ENCODE measurements around the gene FCRLB.
"Not testable (repeated sequence)": the region's sequence is repeated elsewhere in the genome, so short reads cannot be mapped to it uniquely, and the experiment has no call there.

FCRLB gene

DNA sequence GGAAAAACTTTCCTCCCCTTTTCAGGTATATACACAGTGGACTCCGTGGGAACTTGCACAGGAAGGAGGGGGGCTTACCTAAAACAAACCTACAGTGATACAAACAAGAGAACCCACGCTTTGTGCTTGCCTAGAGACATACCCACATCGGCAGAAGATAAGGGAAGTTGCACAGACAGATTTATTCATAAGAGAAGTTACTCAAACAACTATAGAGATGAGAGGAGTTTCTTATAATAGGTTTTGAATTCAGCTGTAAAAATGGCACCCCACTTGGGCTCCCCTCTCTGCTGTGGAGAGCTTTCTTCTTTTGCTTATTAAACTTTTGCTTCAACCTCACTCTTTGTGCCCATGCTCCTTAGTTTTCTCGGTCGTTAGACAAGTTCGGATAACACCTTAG lies 26.5 kb downstream of the FCRLB start:
- Histone ChIP-seq H3K36me3 (ENCODE audit: control insufficient read depth, insufficient read depth, low read length) (peaks cover 18% of the 10 kb centered on the region), H3K27ac (ENCODE audit: low read depth, low read length) (no peak overlapping the region), H3K27me3 (ENCODE audit: control insufficient read depth, insufficient read depth, low read length) (peaks cover 3% of the 10 kb centered on the region), H3K9ac (ENCODE audit: low read length) (no peak overlapping the region), H3K9me3 (ENCODE audit: control insufficient read depth, insufficient read depth, low read depth, low read length) (no peaks in the 10 kb centered on the region), H3K4me1 (ENCODE audit: control insufficient read depth, insufficient read depth, low read length) (0 out of 2 replicates have a peak, but pooled peaks cover 2% of the 10 kb centered on the region), H3K4me3 (ENCODE audit: low read depth, low read length) (no peak overlapping the region)

DNA sequence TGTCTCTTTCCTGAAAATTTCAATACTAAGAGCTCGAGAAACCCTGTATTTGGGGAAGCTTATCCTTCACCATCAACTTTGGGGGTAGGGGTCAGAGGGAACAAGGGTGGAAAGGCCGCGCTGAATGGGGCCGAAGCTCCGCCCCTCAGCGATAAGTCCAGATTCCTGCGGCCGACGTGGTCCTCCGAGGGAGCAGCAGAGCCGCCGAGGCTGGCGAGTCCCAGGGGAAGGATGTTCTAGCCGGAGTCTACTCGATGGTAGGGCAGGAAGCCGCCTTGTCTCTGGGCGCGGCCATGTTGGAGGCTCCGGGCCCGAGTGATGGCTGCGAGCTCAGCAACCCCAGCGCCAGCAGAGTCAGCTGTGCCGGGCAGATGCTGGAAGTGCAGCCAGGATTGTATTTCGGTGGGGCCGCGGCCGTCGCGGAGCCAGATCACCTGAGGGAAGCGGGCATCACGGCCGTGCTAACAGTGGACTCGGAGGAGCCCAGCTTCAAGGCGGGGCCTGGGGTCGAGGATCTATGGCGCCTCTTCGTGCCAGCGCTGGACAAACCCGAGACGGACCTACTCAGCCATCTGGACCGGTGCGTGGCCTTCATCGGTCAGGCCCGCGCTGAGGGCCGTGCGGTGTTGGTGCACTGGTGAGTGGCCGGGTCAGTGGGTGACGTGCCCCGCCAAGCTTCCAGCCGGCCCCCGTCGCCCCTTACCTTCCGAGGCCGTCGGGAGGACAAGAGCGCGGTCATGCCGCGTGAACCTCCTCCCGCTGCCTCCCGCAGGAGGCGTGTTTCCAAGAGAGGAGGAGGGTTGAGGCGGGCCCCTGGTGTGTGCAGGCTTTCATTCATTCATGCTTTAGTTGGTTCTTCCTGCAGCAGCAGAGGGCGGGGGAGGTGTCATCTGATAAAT lies 28.4 kb downstream of the FCRLB start, which contains the start of gene DUSP12:
Gene DUSP12, plus strand, starts transcription at position 278 of the 899 bp plus-strand sequence. Its CDS starts 16 bp downstream, at position 294.
- H3K9me3 ChIP-seq (ENCODE audit: control insufficient read depth, insufficient read depth, low read depth, low read length), result no peaks in the 10 kb centered on the region
- peaks cover 37% of the 10 kb centered on the region for H3K36me3 ChIP-seq (ENCODE audit: control insufficient read depth, insufficient read depth, low read length)
- H3K9ac ChIP-seq (ENCODE audit: low read length), result peak within 1 kb of the TSS; percentile 92
- H3K4me1 ChIP-seq (ENCODE audit: control insufficient read depth, insufficient read depth, low read length), result 0 out of 2 replicates have a peak, but pooled peaks cover 2% of the 10 kb centered on the region
- peak within 1 kb of the TSS; percentile 79 for H3K27ac ChIP-seq (ENCODE audit: low read depth, low read length)
- peak within 1 kb of the TSS; percentile 93 for H3K4me3 ChIP-seq (ENCODE audit: low read depth, low read length)
- peaks cover 3% of the 10 kb centered on the region for H3K27me3 ChIP-seq (ENCODE audit: control insufficient read depth, insufficient read depth, low read length)

DNA sequence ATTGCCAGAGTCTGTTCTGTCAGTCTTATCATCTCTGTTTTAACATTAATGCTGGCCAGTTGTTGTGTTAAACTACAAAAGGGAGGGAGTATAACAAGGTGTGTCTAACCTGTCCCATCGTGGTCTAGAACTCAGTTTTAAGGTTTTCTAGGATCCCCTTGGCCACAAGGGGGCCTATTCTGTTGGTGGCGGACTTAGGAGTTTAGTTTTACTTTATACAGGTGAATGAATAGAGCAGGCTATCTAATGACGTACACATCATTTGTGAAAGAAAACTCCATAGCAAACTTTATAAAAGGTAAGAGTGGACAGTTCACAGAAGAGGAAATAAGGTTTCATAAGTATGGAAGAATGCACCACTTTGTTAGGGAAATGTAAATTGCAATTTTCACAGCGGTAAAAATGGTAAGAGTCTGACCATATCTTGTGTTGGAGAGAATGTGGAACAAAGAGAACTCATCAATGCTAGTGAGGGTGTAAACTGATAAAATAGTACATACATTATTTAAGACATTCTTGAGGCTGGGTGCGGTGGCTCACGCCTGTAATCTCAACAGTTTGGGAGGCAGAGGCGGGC lies 42.3 kb downstream of the FCRLB start:
- peaks cover 2% of the 10 kb centered on the region; the same call in 1 of the 2 replicates for H3K36me3 ChIP-seq (ENCODE audit: control insufficient read depth, insufficient read depth, low read length)
- H3K4me1 ChIP-seq (ENCODE audit: control insufficient read depth, insufficient read depth, low read length), result 0 out of 2 replicates have a peak, but pooled peaks cover 2% of the 10 kb centered on the region
- H3K9me3 ChIP-seq (ENCODE audit: control insufficient read depth, insufficient read depth, low read depth, low read length), result no peaks in the 10 kb centered on the region
- H3K9ac ChIP-seq (ENCODE audit: low read length), result no peak overlapping the region
- no peak overlapping the region for H3K4me3 ChIP-seq (ENCODE audit: low read depth, low read length)
- H3K27ac ChIP-seq (ENCODE audit: low read depth, low read length), result no peak overlapping the region
- H3K27me3 ChIP-seq (ENCODE audit: control insufficient read depth, insufficient read depth, low read length), result no peaks in the 10 kb centered on the region

DNA sequence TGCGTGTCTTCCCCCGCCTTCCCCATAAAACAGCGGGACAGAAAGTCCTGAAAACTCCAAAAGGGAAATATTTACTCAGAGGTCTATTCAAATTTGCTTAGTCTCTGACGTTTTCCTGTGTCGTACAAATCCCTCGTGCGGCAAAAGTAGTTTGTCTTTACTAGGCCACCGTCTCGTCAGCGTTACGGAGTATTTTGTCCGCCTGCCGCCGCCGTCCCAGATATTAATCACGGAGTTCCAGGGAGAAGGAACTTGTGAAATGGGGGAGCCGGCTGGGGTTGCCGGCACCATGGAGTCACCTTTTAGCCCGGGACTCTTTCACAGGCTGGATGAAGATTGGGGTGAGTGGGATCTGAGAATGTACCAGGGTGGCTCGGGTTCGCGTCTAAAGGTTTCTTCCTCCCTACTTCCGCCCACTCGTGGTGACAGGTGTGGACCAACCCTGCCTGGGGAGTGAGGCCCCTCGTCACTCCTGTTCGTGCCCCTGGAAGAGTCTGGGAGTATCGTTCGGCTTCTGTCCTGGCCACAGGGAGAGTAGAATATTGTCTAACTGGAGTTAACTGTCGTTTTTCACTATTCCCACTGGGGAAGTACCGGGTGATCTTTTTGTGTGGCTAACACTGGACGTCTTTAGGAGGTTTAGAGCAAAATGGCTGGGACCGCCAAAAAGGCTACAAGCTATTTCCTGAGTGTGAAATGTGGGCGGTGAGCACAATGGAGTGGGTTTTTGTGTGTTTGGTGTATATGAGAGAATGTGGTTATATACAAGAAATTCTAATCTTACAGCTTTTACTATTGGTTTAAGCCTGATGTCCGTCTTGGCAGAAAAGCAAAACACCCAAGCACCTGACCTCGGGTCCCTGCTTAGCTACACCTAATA lies 45.0 kb downstream of the FCRLB start, which contains the start of gene ATF6:
Gene ATF6, plus strand, starts transcription at position 219 of the 880 bp plus-strand sequence. Its CDS starts 41 bp downstream, at position 260.
- no peaks in the 10 kb centered on the region for H3K36me3 ChIP-seq (ENCODE audit: control insufficient read depth, insufficient read depth, low read length)
- H3K27ac ChIP-seq (ENCODE audit: low read depth, low read length), result no peak within 1 kb of the TSS
- 0 out of 2 replicates have a peak, but pooled peaks cover 2% of the 10 kb centered on the region for H3K4me1 ChIP-seq (ENCODE audit: control insufficient read depth, insufficient read depth, low read length)
- H3K27me3 ChIP-seq (ENCODE audit: control insufficient read depth, insufficient read depth, low read length), result no peaks in the 10 kb centered on the region
- no peaks in the 10 kb centered on the region for H3K9me3 ChIP-seq (ENCODE audit: control insufficient read depth, insufficient read depth, low read depth, low read length)
- H3K4me3 ChIP-seq (ENCODE audit: low read depth, low read length), result peak within 1 kb of the TSS; percentile 91
- peak within 1 kb of the TSS; percentile 79 for H3K9ac ChIP-seq (ENCODE audit: low read length)

DNA sequence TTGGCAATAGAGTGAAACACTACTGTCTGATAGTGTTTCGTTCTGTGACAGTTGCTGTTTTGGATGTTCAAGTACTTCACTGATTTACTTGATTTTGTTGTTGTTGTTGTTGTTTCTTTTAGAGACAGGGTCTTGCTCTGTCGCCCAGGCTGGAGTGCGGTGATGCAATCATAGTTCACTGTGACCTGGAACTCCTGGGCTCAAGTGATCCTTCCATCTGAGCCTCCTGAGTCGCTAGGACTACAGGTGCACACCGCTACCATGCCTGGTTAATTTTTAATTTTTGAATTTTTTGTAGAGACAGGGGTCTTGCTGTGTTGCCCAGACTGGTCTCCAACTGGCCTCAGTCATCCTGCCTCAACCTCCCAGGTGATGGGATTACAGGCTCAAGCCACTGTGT lies 47.1 kb downstream of the FCRLB start:
- H3K4me1 ChIP-seq (ENCODE audit: control insufficient read depth, insufficient read depth, low read length), result 0 out of 2 replicates have a peak, but pooled peaks cover 2% of the 10 kb centered on the region
- H3K4me3 ChIP-seq (ENCODE audit: low read depth, low read length), result no peak overlapping the region
- H3K27ac ChIP-seq (ENCODE audit: low read depth, low read length), result no peak overlapping the region
- H3K27me3 ChIP-seq (ENCODE audit: control insufficient read depth, insufficient read depth, low read length), result no peaks in the 10 kb centered on the region
- no peaks in the 10 kb centered on the region for H3K36me3 ChIP-seq (ENCODE audit: control insufficient read depth, insufficient read depth, low read length)
- no peak overlapping the region for H3K9ac ChIP-seq (ENCODE audit: low read length)
- H3K9me3 ChIP-seq (ENCODE audit: control insufficient read depth, insufficient read depth, low read depth, low read length), result no peaks in the 10 kb centered on the region

DNA sequence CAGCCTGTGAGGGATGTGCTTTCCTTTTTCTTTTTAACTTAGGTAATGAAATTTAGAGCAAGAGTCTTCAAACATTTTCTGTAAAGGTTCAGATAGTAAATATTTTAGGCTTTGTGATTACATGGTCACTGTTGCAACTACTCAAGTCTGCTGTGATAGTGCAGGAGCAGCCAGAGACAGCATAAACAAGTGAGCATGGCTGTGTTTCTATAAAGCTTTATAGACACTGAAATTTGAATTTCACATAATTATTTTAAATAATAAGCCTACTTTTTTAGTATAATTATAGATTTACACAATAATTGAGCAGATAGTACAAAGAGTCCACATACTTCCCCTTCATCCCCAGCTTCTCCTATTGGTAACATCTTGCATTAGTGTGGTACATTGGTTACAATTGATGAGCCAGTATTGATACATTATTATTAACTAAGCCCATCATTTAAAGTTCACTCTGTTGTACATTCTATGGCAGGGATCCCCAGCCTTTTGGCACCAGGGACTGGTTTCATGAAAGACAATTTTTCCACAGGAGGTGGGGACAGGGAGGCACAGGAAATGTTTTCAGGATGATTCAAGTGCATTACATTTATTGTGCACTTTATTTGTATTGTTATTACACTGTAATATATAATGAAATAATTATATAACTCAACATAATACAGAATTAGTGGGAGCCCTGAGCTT lies 47.8 kb downstream of the FCRLB start:
- no peak overlapping the region for H3K9ac ChIP-seq (ENCODE audit: low read length)
- H3K36me3 ChIP-seq (ENCODE audit: control insufficient read depth, insufficient read depth, low read length), result no peaks in the 10 kb centered on the region
- no peak overlapping the region for H3K27ac ChIP-seq (ENCODE audit: low read depth, low read length)
- no peak overlapping the region for H3K4me3 ChIP-seq (ENCODE audit: low read depth, low read length)
- no peaks in the 10 kb centered on the region for H3K9me3 ChIP-seq (ENCODE audit: control insufficient read depth, insufficient read depth, low read depth, low read length)
- 0 out of 2 replicates have a peak, but pooled peaks cover 2% of the 10 kb centered on the region for H3K4me1 ChIP-seq (ENCODE audit: control insufficient read depth, insufficient read depth, low read length)
- H3K27me3 ChIP-seq (ENCODE audit: control insufficient read depth, insufficient read depth, low read length), result no peaks in the 10 kb centered on the region

DNA sequence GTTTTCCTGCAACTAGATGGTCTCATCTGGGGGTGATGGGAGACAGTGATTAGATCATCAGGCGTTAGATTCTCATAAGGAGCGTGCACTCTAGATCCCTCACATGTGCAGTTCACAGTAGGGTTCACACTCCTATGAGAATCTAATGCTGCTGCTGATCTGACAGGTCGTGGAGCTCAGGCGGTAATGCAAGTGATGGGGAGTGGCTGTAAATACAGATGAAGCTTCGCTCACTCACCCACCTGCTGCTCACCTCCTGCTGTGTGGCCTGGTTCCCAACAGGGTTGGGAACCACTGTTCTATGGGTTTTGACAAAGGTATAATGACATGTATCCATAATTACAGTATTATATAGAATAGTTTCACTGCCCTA lies 48.3 kb downstream of the FCRLB start:
- H3K27ac ChIP-seq (ENCODE audit: low read depth, low read length); H3K9me3 ChIP-seq (ENCODE audit: control insufficient read depth, insufficient read depth, low read depth, low read length); H3K27me3 ChIP-seq (ENCODE audit: control insufficient read depth, insufficient read depth, low read length); H3K4me1 ChIP-seq (ENCODE audit: control insufficient read depth, insufficient read depth, low read length); H3K4me3 ChIP-seq (ENCODE audit: low read depth, low read length); H3K9ac ChIP-seq (ENCODE audit: low read length); H3K36me3 ChIP-seq (ENCODE audit: control insufficient read depth, insufficient read depth, low read length): not testable (repeated sequence)

DNA sequence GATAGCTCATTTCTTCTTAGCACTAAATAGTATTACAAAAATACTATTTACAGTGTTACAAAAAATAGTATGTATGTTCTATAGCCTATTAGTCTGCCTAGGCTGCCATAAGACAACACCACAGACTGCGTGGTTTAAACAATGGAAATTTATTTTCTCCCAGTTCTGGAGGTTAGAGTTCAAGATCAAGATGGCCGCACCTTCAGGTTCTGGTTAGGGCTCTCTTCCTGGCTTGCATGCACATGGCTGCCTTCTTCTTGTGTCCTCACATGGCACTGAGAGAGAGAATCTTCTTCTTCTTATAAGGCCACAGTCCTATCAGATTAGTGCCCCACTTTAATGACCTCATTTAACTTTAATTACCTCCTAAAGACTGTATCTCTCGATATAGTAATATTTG lies 48.9 kb downstream of the FCRLB start:
- H3K27ac ChIP-seq (ENCODE audit: low read depth, low read length), result no peak overlapping the region
- H3K9me3 ChIP-seq (ENCODE audit: control insufficient read depth, insufficient read depth, low read depth, low read length), result no peaks in the 10 kb centered on the region
- no peaks in the 10 kb centered on the region for H3K36me3 ChIP-seq (ENCODE audit: control insufficient read depth, insufficient read depth, low read length)
- H3K9ac ChIP-seq (ENCODE audit: low read length), result no peak overlapping the region
- no peaks in the 10 kb centered on the region for H3K27me3 ChIP-seq (ENCODE audit: control insufficient read depth, insufficient read depth, low read length)
- H3K4me3 ChIP-seq (ENCODE audit: low read depth, low read length), result no peak overlapping the region
- 0 out of 2 replicates have a peak, but pooled peaks cover 2% of the 10 kb centered on the region for H3K4me1 ChIP-seq (ENCODE audit: control insufficient read depth, insufficient read depth, low read length)

DNA sequence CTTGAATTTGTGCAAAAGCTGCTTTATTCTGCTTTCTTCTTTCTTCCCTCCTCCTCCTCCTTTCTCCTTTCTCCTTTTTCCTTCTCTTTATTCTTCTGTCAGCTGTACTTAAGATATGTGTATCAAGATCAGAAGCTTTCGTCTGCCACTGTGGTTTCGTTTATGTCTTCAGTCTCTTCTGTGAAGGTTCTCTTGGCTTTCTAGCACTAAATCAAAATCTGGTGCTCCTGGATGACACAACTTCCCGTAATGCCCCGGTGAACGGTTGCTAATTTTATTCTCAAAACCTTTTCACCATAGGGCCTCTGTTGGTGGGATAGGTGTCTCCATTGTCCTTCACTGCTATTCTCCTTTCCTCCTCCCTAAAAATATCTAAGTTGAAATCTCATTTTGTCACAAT lies 49.8 kb downstream of the FCRLB start:
- 0 out of 2 replicates have a peak, but pooled peaks cover 2% of the 10 kb centered on the region for H3K4me1 ChIP-seq (ENCODE audit: control insufficient read depth, insufficient read depth, low read length)
- H3K36me3 ChIP-seq (ENCODE audit: control insufficient read depth, insufficient read depth, low read length), result no peaks in the 10 kb centered on the region
- H3K27ac ChIP-seq (ENCODE audit: low read depth, low read length), result no peak overlapping the region
- no peaks in the 10 kb centered on the region for H3K9me3 ChIP-seq (ENCODE audit: control insufficient read depth, insufficient read depth, low read depth, low read length)
- H3K4me3 ChIP-seq (ENCODE audit: low read depth, low read length), result no peak overlapping the region
- H3K9ac ChIP-seq (ENCODE audit: low read length), result no peak overlapping the region
- no peaks in the 10 kb centered on the region for H3K27me3 ChIP-seq (ENCODE audit: control insufficient read depth, insufficient read depth, low read length)

DNA sequence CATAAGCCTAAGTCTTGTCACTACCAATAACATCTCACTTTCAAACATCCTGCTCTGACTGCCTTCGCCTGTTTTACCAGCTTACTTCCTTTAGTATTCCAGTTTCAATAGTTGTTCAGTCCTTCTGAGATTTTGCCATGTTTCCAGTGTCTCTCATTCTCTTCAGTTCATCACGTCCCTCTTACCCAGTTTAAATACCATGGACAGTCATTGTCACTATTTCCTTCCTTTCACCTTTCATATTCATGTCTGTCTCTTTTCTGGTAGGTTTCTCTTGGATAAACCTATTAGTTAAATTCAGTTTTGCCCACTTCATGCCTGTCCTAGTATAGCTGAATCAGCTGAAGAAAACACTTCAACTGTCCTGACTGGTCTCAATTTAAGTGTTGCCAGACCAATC lies 50.6 kb downstream of the FCRLB start:
- no peaks in the 10 kb centered on the region for H3K36me3 ChIP-seq (ENCODE audit: control insufficient read depth, insufficient read depth, low read length)
- H3K9me3 ChIP-seq (ENCODE audit: control insufficient read depth, insufficient read depth, low read depth, low read length), result no peaks in the 10 kb centered on the region
- no peak overlapping the region for H3K9ac ChIP-seq (ENCODE audit: low read length)
- H3K4me1 ChIP-seq (ENCODE audit: control insufficient read depth, insufficient read depth, low read length), result 0 out of 2 replicates have a peak, but pooled peaks cover 2% of the 10 kb centered on the region
- H3K27me3 ChIP-seq (ENCODE audit: control insufficient read depth, insufficient read depth, low read length), result no peaks in the 10 kb centered on the region
- no peak overlapping the region for H3K27ac ChIP-seq (ENCODE audit: low read depth, low read length)
- no peak overlapping the region for H3K4me3 ChIP-seq (ENCODE audit: low read depth, low read length)
